Lung (tissue), 12 donors: ENCODE measurements around the gene VOPP1. TPM values are rescaled to one million over a fixed set of nuclear protein-coding genes. Genes with fewer than 3 reads are reported as not detected.

Experiments
- ATAC-seq: fragments of 200-7000 bp; cut with Tn5 transposase; one replicate; pipeline ENCODE4 v1.9.1; 2020; ENCODE audit warnings: moderate number of reproducible peaks; ENCODE audit not compliant: insufficient read depth, low FRiP score
- DNase-seq, 3 donors: peaks; one replicate each; pipeline ENCODE4 v3.0.0-alpha.2; 2013 to 2017
- H3K27ac ChIP-seq, 2 donors: one replicate each; pipeline ENCODE4 v1.5.1; 2013; ENCODE audit warnings: mild to moderate bottlenecking in 2 of 2, moderate library complexity in 2 of 2, control low read depth in 1 of 2, inconsistent platforms in 1 of 2, low read depth in 1 of 2, low read length in 1 of 2
- H3K27me3 ChIP-seq, 3 donors: one replicate each; pipeline ENCODE4 v1.5.1; 2013; ENCODE audit warnings: low read length in 2 of 3; ENCODE audit not compliant: control insufficient read depth in 3 of 3, insufficient read depth in 3 of 3
- H3K36me3 ChIP-seq, 4 donors: one replicate each; pipeline ENCODE4 v1.5.1; 2013; ENCODE audit warnings: low read length in 4 of 4, mild to moderate bottlenecking in 1 of 4, moderate library complexity in 1 of 4; ENCODE audit not compliant: control insufficient read depth in 4 of 4, insufficient read depth in 4 of 4
- H3K4me1 ChIP-seq, 5 donors: one replicate each; pipeline ENCODE4 v1.5.1; 2013; ENCODE audit warnings: low read length in 5 of 5, mild to moderate bottlenecking in 2 of 5, moderate library complexity in 1 of 5; ENCODE audit not compliant: control insufficient read depth in 5 of 5, insufficient read depth in 5 of 5
- H3K4me3 ChIP-seq: one replicate; pipeline ENCODE4 v1.5.1; 2013; ENCODE audit warnings: mild to moderate bottlenecking, control low read depth, moderate library complexity
- H3K9ac ChIP-seq, 2 donors: one replicate each; pipeline ENCODE4 v1.5.1; 2013; ENCODE audit warnings: low read length in 2 of 2, control low read depth in 1 of 2; ENCODE audit not compliant: insufficient read depth in 1 of 2
- H3K9me3 ChIP-seq, 4 donors: one replicate each; pipeline ENCODE4 v1.5.1; 2013; ENCODE audit warnings: low read length in 3 of 4, mild to moderate bottlenecking in 1 of 4, moderate library complexity in 1 of 4; ENCODE audit not compliant: control insufficient read depth in 4 of 4, insufficient read depth in 3 of 4
- WGBS, 2 donors: extraction: QIAGEN DNeasy Blood & Tissue Kit; methylation state at CpG; one replicate each; pipeline ENCODE4 v1.1.7; 2013; 5-methylcytosine and 5-hydroxymethylcytosine counted together
- polyA plus RNA-seq, 2 donors: library from polyadenylated mRNA; stranded (reverse); fragments of 200-250 nt; gene quantifications; one replicate each; pipeline ENCODE4 v1.2.1, GENCODE V29; 2013
- total RNA-seq, 2 donors: library from RNA; depleted of rRNA in 1 of 2; stranded (reverse); fragments of >200 nt in 1 of 2; gene quantifications; one replicate each; pipeline ENCODE4 v1.2.1, GENCODE V29; 2014 to 2021
- TF ChIP-seq, protein P1 (sequence below): IDR thresholded peaks from 2 replicates; pipeline ENCODE4 v1.5.1; 2012; ENCODE audit warnings: mild to moderate bottlenecking; ENCODE audit errors: control extremely low read depth, extremely low read depth
- donor health status: control.
- donor health status: control.
- donor health status: Bipolar disorder and iron deficiency.
- donor health status: healthy.
- donor health status: DM: yes; HTN: yes; CAD: no.

VOPP1 gene
- total and polyA plus RNA-seq, 4 donors: 25.8 to 64.0 (median 38.0) TPM

DNA sequence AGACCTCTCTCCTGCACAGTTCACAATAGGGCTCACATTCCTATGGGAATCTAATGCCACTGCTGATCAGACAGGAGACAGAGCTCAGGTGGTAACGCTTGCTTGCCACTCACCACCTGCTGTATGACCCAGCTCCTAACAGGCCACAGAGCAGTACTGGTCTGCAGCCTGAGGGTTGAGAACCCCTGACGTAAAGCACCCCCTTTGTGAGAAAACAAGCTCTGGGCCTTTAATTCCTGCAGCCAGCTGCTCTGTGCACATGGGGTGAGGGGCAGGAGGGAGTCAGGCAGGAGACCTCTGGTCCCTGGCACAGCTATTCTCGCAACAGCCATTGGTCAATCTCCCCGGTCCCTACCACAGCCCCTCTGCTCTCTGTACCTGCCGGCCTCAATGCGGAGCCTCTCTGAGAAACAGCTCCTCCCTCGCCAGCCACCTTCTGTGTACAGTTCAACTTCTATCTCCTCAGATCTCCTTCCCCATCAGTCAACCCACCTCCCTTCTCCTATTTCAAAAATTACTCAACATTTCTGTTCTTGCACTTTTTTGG lies 105.2 kb downstream of the VOPP1 start:
- 96 to 97% methylated on average over 7 of the region's 7 CpGs for WGBS, 2 donors
- DNase-seq (no peak), ATAC-seq (no peak)
- H3K27ac ChIP-seq: no peak overlapping the region
- H3K4me1 ChIP-seq: peaks cover 0 to 7% (median 0%) of the 10 kb centered on the region in 5 donors
- TF ChIP-seq, protein P1, sequence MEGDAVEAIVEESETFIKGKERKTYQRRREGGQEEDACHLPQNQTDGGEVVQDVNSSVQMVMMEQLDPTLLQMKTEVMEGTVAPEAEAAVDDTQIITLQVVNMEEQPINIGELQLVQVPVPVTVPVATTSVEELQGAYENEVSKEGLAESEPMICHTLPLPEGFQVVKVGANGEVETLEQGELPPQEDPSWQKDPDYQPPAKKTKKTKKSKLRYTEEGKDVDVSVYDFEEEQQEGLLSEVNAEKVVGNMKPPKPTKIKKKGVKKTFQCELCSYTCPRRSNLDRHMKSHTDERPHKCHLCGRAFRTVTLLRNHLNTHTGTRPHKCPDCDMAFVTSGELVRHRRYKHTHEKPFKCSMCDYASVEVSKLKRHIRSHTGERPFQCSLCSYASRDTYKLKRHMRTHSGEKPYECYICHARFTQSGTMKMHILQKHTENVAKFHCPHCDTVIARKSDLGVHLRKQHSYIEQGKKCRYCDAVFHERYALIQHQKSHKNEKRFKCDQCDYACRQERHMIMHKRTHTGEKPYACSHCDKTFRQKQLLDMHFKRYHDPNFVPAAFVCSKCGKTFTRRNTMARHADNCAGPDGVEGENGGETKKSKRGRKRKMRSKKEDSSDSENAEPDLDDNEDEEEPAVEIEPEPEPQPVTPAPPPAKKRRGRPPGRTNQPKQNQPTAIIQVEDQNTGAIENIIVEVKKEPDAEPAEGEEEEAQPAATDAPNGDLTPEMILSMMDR: no peak
- peaks cover 0 to 11% (median 0%) of the 10 kb centered on the region in 4 donors for H3K36me3 ChIP-seq
- peaks cover 0 to 22% (median 0%) of the 10 kb centered on the region in 4 donors for H3K9me3 ChIP-seq
- H3K9ac ChIP-seq: no peak overlapping the region
- H3K27me3 ChIP-seq: no peaks in the 10 kb centered on the region
- H3K4me3 ChIP-seq: no peak overlapping the region

DNA sequence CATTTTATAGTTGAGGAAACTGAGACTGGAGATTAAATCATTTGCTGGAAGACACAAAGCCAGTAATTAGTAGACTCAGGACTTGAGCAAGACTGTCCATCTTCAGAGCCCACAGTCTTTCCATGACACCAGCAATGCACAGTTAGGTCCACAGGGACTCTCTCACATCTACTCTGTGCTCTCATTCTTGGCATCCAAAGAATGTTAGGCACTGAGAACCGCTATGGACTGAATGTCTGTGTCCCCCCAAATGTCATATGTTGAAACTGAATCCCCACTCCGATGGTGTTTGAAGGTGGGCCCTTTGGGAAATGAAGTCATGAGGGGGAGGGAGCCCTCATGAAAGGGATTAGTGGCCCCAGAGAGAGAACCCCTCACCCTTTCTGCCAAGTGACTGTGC lies 106.6 kb downstream of the VOPP1 start:
- ATAC-seq: no peak
- WGBS, 2 donors: 83 to 86% methylated on average over 2 of the region's 2 CpGs
- no peaks in the 10 kb centered on the region for H3K27me3 ChIP-seq

DNA sequence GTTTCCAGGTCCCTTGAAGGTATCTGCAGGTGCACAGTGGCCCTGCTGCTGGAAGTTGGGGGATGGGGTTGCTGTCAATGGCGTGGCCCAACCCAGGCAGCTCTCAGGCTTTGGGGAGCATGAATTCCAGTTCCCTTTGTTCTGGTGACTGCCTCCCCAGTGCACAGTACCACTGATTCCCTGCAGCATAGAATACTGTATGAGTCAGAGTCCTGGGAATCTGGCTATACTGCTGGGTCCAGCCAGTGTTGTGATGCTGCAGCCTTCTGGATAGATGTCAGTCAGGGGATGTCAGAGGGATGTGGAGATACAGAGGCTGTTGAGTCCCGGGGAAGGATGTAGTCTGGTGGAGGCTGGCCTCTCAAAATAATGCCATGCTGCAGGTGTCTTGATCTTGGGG lies 107.9 kb downstream of the VOPP1 start:
- no peak for ATAC-seq
- TF ChIP-seq, protein P1: no peak
- no peak overlapping the region for H3K9ac ChIP-seq

More for the DNA sequence above, 106.6 kb downstream of the VOPP1 start:
- Histone ChIP-seq H3K9me3 (peaks cover 0 to 22% (median 0%) of the 10 kb centered on the region in 4 donors), H3K27ac (no peak overlapping the region), H3K4me1 (peaks cover 0 to 7% (median 0%) of the 10 kb centered on the region in 5 donors), H3K9ac (no peak overlapping the region), H3K4me3 (no peak overlapping the region), H3K36me3 (peaks cover 0 to 11% (median under 1%) of the 10 kb centered on the region in 4 donors)
- no peak for DNase-seq
- TF ChIP-seq, protein P1: no peak

More for the DNA sequence above, 107.9 kb downstream of the VOPP1 start:
- Histone ChIP-seq H3K4me3 (no peak overlapping the region), H3K27ac (no peak overlapping the region), H3K4me1 (peaks cover 0 to 7% (median 0%) of the 10 kb centered on the region in 5 donors), H3K9me3 (peaks cover 0 to 22% (median 1%) of the 10 kb centered on the region in 4 donors), H3K27me3 (no peaks in the 10 kb centered on the region), H3K36me3 (peaks cover 0 to 11% (median under 1%) of the 10 kb centered on the region in 4 donors)
- no peak for DNase-seq
- WGBS, 2 donors: 96 to 98% methylated on average over 2 of the region's 2 CpGs
